ENCODE data around the gene C1QB. TPM values are rescaled to one million over a fixed set of nuclear protein-coding genes. Genes with fewer than 3 reads are reported as not detected.

The C1QB gene
- total and polyA plus RNA-seq, 2 donors (not counting 1 experiment from before 2014, with no cell fraction given): 0.16 TPM; not detected in 1

DNA sequence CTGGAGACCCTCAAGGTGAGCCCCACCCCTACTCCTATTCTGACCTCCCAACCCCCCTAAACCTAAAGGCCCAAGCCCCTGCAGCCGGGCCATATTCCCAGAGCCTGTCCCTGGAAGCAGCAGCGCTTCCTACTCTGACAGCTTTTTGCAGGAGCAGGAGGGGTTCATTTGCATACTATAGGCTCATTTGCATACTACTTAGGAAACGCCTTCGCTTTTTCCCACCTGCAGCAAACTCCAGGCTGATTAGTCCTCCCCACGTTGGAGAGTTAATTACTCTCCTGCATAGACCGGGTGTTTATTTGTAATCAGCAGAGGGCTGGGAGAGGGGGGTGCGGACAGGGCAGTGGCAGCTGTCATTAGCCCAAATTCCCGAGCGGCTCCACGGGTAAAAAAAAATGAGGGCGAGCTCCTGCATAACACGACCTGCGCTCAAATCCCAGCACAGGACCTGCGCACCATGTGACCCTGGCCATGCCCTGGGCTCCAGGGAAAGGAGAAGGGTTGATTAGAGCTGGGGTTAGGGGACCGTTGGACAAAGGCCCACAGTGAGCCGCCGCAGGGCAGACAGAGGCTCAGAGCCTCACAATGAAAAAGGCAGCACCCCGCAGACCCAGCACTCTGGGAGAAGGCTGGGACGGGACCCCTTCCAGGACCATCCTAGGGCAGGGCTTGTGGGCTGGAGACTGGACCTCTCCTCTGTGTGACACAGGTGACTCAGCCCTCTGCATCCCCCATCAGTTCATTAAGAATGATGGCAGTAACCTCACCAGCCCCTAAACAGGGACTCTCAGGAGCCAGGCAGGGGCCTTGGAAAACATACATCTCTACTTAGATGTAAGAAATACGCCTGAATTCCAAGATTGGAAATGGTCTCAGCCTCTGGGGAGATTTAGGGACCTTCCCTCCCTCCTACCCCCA, 26.5 kb upstream of the C1QB start:
- Mint-ChIP-seq H3K4me3 (no peak overlapping the region), H3K27me3 (peaks cover 49% of the 10 kb centered on the region), H3K27ac (no peak overlapping the region), H3K9me3 (ENCODE audit: insufficient read depth) (no peaks in the 10 kb centered on the region), H3K4me1 (no peaks in the 10 kb centered on the region)
- no peaks in the 10 kb centered on the region for H4K20me1 ChIP-seq (ENCODE audit: control insufficient read depth, insufficient read depth, low read length, poor library complexity, severe bottlenecking)
- peaks cover 0 to 9% (median 2%) of the 10 kb centered on the region in 4 experiments for H3K27me3 ChIP-seq (replicated peaks in 1 of 4; ENCODE audit: control extremely low read depth in 1 of 4, control insufficient read depth in 3 of 4, insufficient read depth in 4 of 4, low read length in 3 of 4)
- no peak overlapping the region for H3K9ac ChIP-seq (ENCODE audit: low read length)
- no peak overlapping the region for H2AFZ ChIP-seq (ENCODE audit: insufficient read depth, low read depth, low read length, poor library complexity, severe bottlenecking)
- ATAC-seq (ENCODE audit: low read depth): no peak
- H3K79me2 ChIP-seq (ENCODE audit: control insufficient read depth, insufficient read depth, low read length): no peaks in the 10 kb centered on the region
- H3K4me2 ChIP-seq (replicated peaks; ENCODE audit: low read depth, low read length, poor library complexity, severe bottlenecking): no peak overlapping the region
- intact Hi-C loops (cut with micrococcal nuclease): no loop called here
- no peak for TF ChIP-seq EZH2 (IDR thresholded peaks at IDR 0.05; ENCODE audit: borderline replicate concordance, insufficient read depth, low read depth, low read length, poor library complexity, severe bottlenecking)
- TF ChIP-seq, protein P1, sequence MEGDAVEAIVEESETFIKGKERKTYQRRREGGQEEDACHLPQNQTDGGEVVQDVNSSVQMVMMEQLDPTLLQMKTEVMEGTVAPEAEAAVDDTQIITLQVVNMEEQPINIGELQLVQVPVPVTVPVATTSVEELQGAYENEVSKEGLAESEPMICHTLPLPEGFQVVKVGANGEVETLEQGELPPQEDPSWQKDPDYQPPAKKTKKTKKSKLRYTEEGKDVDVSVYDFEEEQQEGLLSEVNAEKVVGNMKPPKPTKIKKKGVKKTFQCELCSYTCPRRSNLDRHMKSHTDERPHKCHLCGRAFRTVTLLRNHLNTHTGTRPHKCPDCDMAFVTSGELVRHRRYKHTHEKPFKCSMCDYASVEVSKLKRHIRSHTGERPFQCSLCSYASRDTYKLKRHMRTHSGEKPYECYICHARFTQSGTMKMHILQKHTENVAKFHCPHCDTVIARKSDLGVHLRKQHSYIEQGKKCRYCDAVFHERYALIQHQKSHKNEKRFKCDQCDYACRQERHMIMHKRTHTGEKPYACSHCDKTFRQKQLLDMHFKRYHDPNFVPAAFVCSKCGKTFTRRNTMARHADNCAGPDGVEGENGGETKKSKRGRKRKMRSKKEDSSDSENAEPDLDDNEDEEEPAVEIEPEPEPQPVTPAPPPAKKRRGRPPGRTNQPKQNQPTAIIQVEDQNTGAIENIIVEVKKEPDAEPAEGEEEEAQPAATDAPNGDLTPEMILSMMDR (IDR thresholded peaks at IDR 0.05): no peak
- no peaks in the 10 kb centered on the region for H3K9me3 ChIP-seq (ENCODE audit: control extremely low read depth in 1 of 3, control insufficient read depth in 2 of 3, insufficient read depth in 1 of 3, low read length in 2 of 3)
- WGBS (ENCODE audit: insufficient coverage): 25% methylated on average over 17 of the region's 20 CpGs
- H3K27ac ChIP-seq (ENCODE audit: low read length in 2 of 2): no peak overlapping the region
- no peak for DNase-seq
- no peaks in the 10 kb centered on the region for H3K4me1 ChIP-seq (ENCODE audit: control insufficient read depth in 2 of 2, insufficient read depth in 2 of 2, low read length in 2 of 2)
- no peaks in the 10 kb centered on the region for H3K36me3 ChIP-seq (replicated peaks in 1 of 2; ENCODE audit: control extremely low read depth in 1 of 2, control insufficient read depth in 1 of 2, extremely low read depth in 1 of 2, insufficient read depth in 2 of 2, low read length in 1 of 2)
- ChIA-PET POLR2A (no interaction called here), CTCF (no interaction called here)
- no peak overlapping the region for H3K4me3 ChIP-seq (ENCODE audit: control extremely low read depth in 1 of 5, extremely low read depth in 1 of 5, insufficient read depth in 1 of 5, low read depth in 2 of 5, low read length in 4 of 5)

DNA sequence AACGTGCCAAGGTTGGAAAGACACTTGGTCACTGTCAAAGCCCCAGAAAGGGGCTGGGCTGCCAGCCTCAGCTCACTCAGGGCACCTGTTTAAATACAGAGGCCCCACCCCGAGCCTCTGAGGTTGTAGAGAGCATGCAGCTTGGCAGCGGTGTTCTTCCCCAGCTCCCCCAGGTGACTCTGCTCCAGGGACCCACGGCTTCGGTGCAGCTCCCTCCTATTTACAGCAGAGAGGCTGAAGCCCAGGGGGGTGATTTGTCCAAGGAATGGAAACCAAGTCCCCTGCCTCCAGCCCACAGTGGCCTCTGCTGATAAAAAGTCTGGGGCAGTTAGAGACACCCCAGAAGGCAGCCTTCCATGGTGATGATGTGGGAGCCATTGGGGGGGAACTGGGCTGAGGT, 25.7 kb upstream of the C1QB start:
- H3K4me3 Mint-ChIP-seq: no peak overlapping the region
- no peaks in the 10 kb centered on the region for H3K9me3 Mint-ChIP-seq (ENCODE audit: insufficient read depth)
- Histone ChIP-seq H3K27ac (ENCODE audit: low read length in 2 of 2) (no peak overlapping the region), H3K4me3 (ENCODE audit: control extremely low read depth in 1 of 5, extremely low read depth in 1 of 5, insufficient read depth in 1 of 5, low read depth in 2 of 5, low read length in 4 of 5) (no peak overlapping the region), H3K9me3 (ENCODE audit: control extremely low read depth in 1 of 3, control insufficient read depth in 2 of 3, insufficient read depth in 1 of 3, low read length in 2 of 3) (no peaks in the 10 kb centered on the region), H3K79me2 (ENCODE audit: control insufficient read depth, insufficient read depth, low read length) (no peaks in the 10 kb centered on the region), H3K4me2 (replicated peaks; ENCODE audit: low read depth, low read length, poor library complexity, severe bottlenecking) (no peak overlapping the region), H3K27me3 (replicated peaks in 1 of 4; ENCODE audit: control extremely low read depth in 1 of 4, control insufficient read depth in 3 of 4, insufficient read depth in 4 of 4, low read length in 3 of 4) (peaks cover 0 to 11% (median 2%) of the 10 kb centered on the region in 4 experiments), H3K36me3 (replicated peaks in 1 of 2; ENCODE audit: control extremely low read depth in 1 of 2, control insufficient read depth in 1 of 2, extremely low read depth in 1 of 2, insufficient read depth in 2 of 2, low read length in 1 of 2) (no peaks in the 10 kb centered on the region), H3K4me1 (ENCODE audit: control insufficient read depth in 2 of 2, insufficient read depth in 2 of 2, low read length in 2 of 2) (no peaks in the 10 kb centered on the region), H4K20me1 (ENCODE audit: control insufficient read depth, insufficient read depth, low read length, poor library complexity, severe bottlenecking) (no peaks in the 10 kb centered on the region), H2AFZ (ENCODE audit: insufficient read depth, low read depth, low read length, poor library complexity, severe bottlenecking) (no peak overlapping the region), H3K9ac (ENCODE audit: low read length) (no peak overlapping the region)
- 65% methylated on average over 3 of the region's 5 CpGs for WGBS (ENCODE audit: insufficient coverage)
- TF ChIP-seq, protein P1 (IDR thresholded peaks at IDR 0.05): no peak
- no peak for TF ChIP-seq EZH2 (IDR thresholded peaks at IDR 0.05; ENCODE audit: borderline replicate concordance, insufficient read depth, low read depth, low read length, poor library complexity, severe bottlenecking)
- H3K4me1 Mint-ChIP-seq: no peaks in the 10 kb centered on the region
- intact Hi-C loops (cut with micrococcal nuclease): no loop called here
- CTCF ChIA-PET: no interaction called here
- no peak for DNase-seq
- POLR2A ChIA-PET: no interaction called here
- ATAC-seq (ENCODE audit: low read depth): no peak
- peaks cover 52% of the 10 kb centered on the region for H3K27me3 Mint-ChIP-seq
- H3K27ac Mint-ChIP-seq: no peak overlapping the region

Measured in B cell (primary cell).